ENCODE measurements around the gene OR5AK2. TPM values are rescaled to one million over a fixed set of nuclear protein-coding genes. Genes with fewer than 3 reads are reported as not detected.

OR5AK2 gene
- total and polyA plus RNA-seq, 2 of the 8 experiments (the other 6 are each of a cell fraction or from before 2014, with no cell fraction given): not detected

GRCh38 chr11:57008373-57008772 lies 19.7 kb downstream of the OR5AK2 start:
- no peak overlapping the region for H3K23ac ChIP-seq (ENCODE audit: insufficient read length)
- WGBS, 2 experiments (ENCODE audit: extremely low coverage in 1 of 2, insufficient coverage in 1 of 2, insufficient read length in 1 of 2, insufficient replicate concordance in 2 of 2, low coverage in 1 of 2, low lambda C conversion rate in 2 of 2, missing lambda C conversion rate in 1 of 2): 79% methylated on average over 3 of the region's 3 CpGs; no CpG with 5 or more reads in 1 of the 2 experiments
- no peak overlapping the region for H2AFZ ChIP-seq (ENCODE audit: low read length)
- H3K27me3 ChIP-seq (replicated peaks in 1 of 4; ENCODE audit: control insufficient read depth in 3 of 4, extremely low read depth in 1 of 4, insufficient read depth in 3 of 4, low read length in 3 of 4): no peaks in the 10 kb centered on the region
- H3K4me1 ChIP-seq (replicated peaks in 1 of 4; ENCODE audit: control insufficient read depth in 3 of 4, insufficient read depth in 4 of 4, low read length in 3 of 4): no peaks in the 10 kb centered on the region
- no peak overlapping the region for H2BK12ac ChIP-seq (ENCODE audit: low read depth, low read length)
- no peak overlapping the region for H3K56ac ChIP-seq (replicated peaks; ENCODE audit: insufficient read length, low read depth, low read length)
- H4K8ac ChIP-seq (ENCODE audit: extremely low read depth, insufficient read depth, low read length): no peak overlapping the region
- CTCF ChIA-PET (ENCODE audit: partially characterized antibody): no interaction called here
- no peak overlapping the region for H3K4me3 ChIP-seq (ENCODE audit: extremely low read depth in 1 of 4, insufficient read depth in 2 of 4, low read depth in 3 of 4, low read length in 4 of 4)
- H3K79me2 ChIP-seq (ENCODE audit: control insufficient read depth in 1 of 2, insufficient read depth in 2 of 2, low read length in 2 of 2): no peaks in the 10 kb centered on the region
- H4K91ac ChIP-seq (replicated peaks; ENCODE audit: insufficient read length, low read length): no peak overlapping the region
- H4K20me1 ChIP-seq (replicated peaks in 1 of 2; ENCODE audit: control insufficient read depth in 1 of 2, insufficient read depth in 2 of 2, low read length in 2 of 2): no peaks in the 10 kb centered on the region
- TF ChIP-seq BACH1 (IDR thresholded peaks at IDR 0.05; ENCODE audit: low read length): no peak
- no peak for TF ChIP-seq POLR2AphosphoS5 (IDR thresholded peaks at IDR 0.05; ENCODE audit: low read depth, low read length)
- no peak for TF ChIP-seq POU5F1 (IDR thresholded peaks at IDR 0.05; ENCODE audit: low read depth, low read length)
- no peak for TF ChIP-seq RNF2 (IDR thresholded peaks at IDR 0.05; ENCODE audit: borderline replicate concordance, low read depth, low read length, missing control alignments, poor library complexity, severe bottlenecking)
- no peak for TF ChIP-seq SIN3A (conservative IDR thresholded peaks at IDR 0.05 in 1 of 2, IDR thresholded peaks at IDR 0.05 in 1 of 2; ENCODE audit: low read depth in 1 of 2, low read length in 2 of 2)
- TF ChIP-seq, protein P1, sequence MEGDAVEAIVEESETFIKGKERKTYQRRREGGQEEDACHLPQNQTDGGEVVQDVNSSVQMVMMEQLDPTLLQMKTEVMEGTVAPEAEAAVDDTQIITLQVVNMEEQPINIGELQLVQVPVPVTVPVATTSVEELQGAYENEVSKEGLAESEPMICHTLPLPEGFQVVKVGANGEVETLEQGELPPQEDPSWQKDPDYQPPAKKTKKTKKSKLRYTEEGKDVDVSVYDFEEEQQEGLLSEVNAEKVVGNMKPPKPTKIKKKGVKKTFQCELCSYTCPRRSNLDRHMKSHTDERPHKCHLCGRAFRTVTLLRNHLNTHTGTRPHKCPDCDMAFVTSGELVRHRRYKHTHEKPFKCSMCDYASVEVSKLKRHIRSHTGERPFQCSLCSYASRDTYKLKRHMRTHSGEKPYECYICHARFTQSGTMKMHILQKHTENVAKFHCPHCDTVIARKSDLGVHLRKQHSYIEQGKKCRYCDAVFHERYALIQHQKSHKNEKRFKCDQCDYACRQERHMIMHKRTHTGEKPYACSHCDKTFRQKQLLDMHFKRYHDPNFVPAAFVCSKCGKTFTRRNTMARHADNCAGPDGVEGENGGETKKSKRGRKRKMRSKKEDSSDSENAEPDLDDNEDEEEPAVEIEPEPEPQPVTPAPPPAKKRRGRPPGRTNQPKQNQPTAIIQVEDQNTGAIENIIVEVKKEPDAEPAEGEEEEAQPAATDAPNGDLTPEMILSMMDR (IDR thresholded peaks at IDR 0.05; ENCODE audit: control extremely low read depth in 1 of 3, insufficient read depth in 1 of 3, low read depth in 1 of 3, low read length in 3 of 3): no peak
- TF ChIP-seq CEBPB (IDR thresholded peaks at IDR 0.05; ENCODE audit: low read depth, low read length): no peak
- no peak for TF ChIP-seq CHD1 (IDR thresholded peaks at IDR 0.05; ENCODE audit: low read depth, low read length)
- no peak for TF ChIP-seq CBX5 (IDR thresholded peaks at IDR 0.05; ENCODE audit: low read depth, low read length)
- no peak overlapping the region for H3K4ac ChIP-seq (replicated peaks; ENCODE audit: insufficient read length, low read depth, low read length)
- H3K36me3 ChIP-seq (ENCODE audit: control insufficient read depth in 2 of 4, insufficient read depth in 4 of 4, low read length in 3 of 4): no peaks in the 10 kb centered on the region
- no peak overlapping the region for H3K9ac ChIP-seq (replicated peaks in 1 of 4; ENCODE audit: extremely low read depth in 1 of 4, low read depth in 3 of 4, low read length in 3 of 4)
- H2BK5ac ChIP-seq (ENCODE audit: low read depth, low read length): no peak overlapping the region
- no peak overlapping the region for H2BK15ac ChIP-seq (ENCODE audit: low read length)
- no peak overlapping the region for H3K4me2 ChIP-seq (ENCODE audit: insufficient read depth in 1 of 2, low read depth in 2 of 2, low read length in 2 of 2)
- no peak overlapping the region for H2BK120ac ChIP-seq (replicated peaks; ENCODE audit: low read depth, low read length)
- no peak overlapping the region for H2BK20ac ChIP-seq (ENCODE audit: low read length)
- no peak overlapping the region for H3K27ac ChIP-seq (ENCODE audit: low read depth, low read length)
- H3K23me2 ChIP-seq (ENCODE audit: low read depth, low read length): no peaks in the 10 kb centered on the region
- H2AK5ac ChIP-seq (ENCODE audit: low read depth, low read length): no peak overlapping the region
- no peak for FAIRE-seq
- H3K9me3 ChIP-seq (ENCODE audit: insufficient read depth in 2 of 2, low read depth in 1 of 2, low read length in 1 of 2): peaks cover 0 to 3% of the 10 kb centered on the region in 2 experiments; a peak in 1 of 4 replicates
- no peak for DNase-seq (ENCODE audit: low read depth in 1 of 2, low spot score in 2 of 2)
- no peak overlapping the region for H3K14ac ChIP-seq (ENCODE audit: insufficient read length)
- H3K18ac ChIP-seq (ENCODE audit: extremely low read depth, low read length): no peak overlapping the region
- no peak overlapping the region for H4K5ac ChIP-seq (ENCODE audit: insufficient read length, low read depth, low read length)
- no peaks in the 10 kb centered on the region for H3K79me1 ChIP-seq (ENCODE audit: low read depth, low read length)
- POLR2A ChIA-PET (ENCODE audit: partially characterized antibody): no interaction called here
